ENCODE measurements around the gene COL5A1.
A peak's percentile ranks its signal among the peaks of the same experiment; 100 is the strongest.
"Not testable (repeated sequence)": the region's sequence is repeated elsewhere in the genome, so short reads cannot be mapped to it uniquely, and the experiment has no call there.

COL5A1 gene

GRCh38 chr9:134662143-134662876 is 20.7 kb downstream of the COL5A1 start:
- no peak for TF ChIP-seq JUND (IDR thresholded peaks at IDR 0.05; ENCODE audit: low read depth)
- peak in 1 of 2 experiments; percentile 54 for DNase-seq (ENCODE audit: low read depth in 1 of 2, low spot score in 1 of 2)
- in situ Hi-C loops (cut with HindIII; ENCODE audit: low pct_unique_long_range_greater_than_20kb, low sequenced_read_pairs), result no loop called here

- no peak for TF ChIP-seq JUND (IDR thresholded peaks at IDR 0.05; ENCODE audit: low read depth)
- in situ Hi-C loops (cut with HindIII; ENCODE audit: low pct_unique_long_range_greater_than_20kb, low sequenced_read_pairs), result no loop called here
- no peak for DNase-seq (ENCODE audit: low read depth in 1 of 2, low spot score in 1 of 2)
These were observed 21.5 kb downstream of the COL5A1 start for GRCh38 chr9:134663084-134663483.

- no peak for DNase-seq (ENCODE audit: low read depth in 1 of 2, low spot score in 1 of 2)
- TF ChIP-seq JUND (IDR thresholded peaks at IDR 0.05; ENCODE audit: low read depth), result no peak
- in situ Hi-C loops (cut with HindIII; ENCODE audit: low pct_unique_long_range_greater_than_20kb, low sequenced_read_pairs), result no loop called here
These were observed 22.3 kb downstream of the COL5A1 start for GRCh38 chr9:134663753-134664415.

- DNase-seq (ENCODE audit: low read depth in 1 of 2, low spot score in 1 of 2), result no peak
- no peak for TF ChIP-seq JUND (IDR thresholded peaks at IDR 0.05; ENCODE audit: low read depth)
- in situ Hi-C loops (cut with HindIII; ENCODE audit: low pct_unique_long_range_greater_than_20kb, low sequenced_read_pairs), result no loop called here
These were observed 22.8 kb downstream of the COL5A1 start for GRCh38 chr9:134664446-134664845.

GRCh38 chr9:134666208-134666607 is 24.6 kb downstream of the COL5A1 start:
- no peak for TF ChIP-seq JUND (IDR thresholded peaks at IDR 0.05; ENCODE audit: low read depth)
- DNase-seq (ENCODE audit: low read depth in 1 of 2, low spot score in 1 of 2), result no peak
- in situ Hi-C loops (cut with HindIII; ENCODE audit: low pct_unique_long_range_greater_than_20kb, low sequenced_read_pairs), result no loop called here

GRCh38 chr9:134666831-134667230 is 25.2 kb downstream of the COL5A1 start:
- in situ Hi-C loops (cut with HindIII; ENCODE audit: low pct_unique_long_range_greater_than_20kb, low sequenced_read_pairs), result no loop called here
- no peak for TF ChIP-seq JUND (IDR thresholded peaks at IDR 0.05; ENCODE audit: low read depth)
- no peak for DNase-seq (ENCODE audit: low read depth in 1 of 2, low spot score in 1 of 2)

GRCh38 chr9:134668977-134669376 is 27.4 kb downstream of the COL5A1 start:
- in situ Hi-C loops (cut with HindIII; ENCODE audit: low pct_unique_long_range_greater_than_20kb, low sequenced_read_pairs); DNase-seq (ENCODE audit: low read depth in 1 of 2, low spot score in 1 of 2): not testable (repeated sequence)

- in situ Hi-C loops (cut with HindIII; ENCODE audit: low pct_unique_long_range_greater_than_20kb, low sequenced_read_pairs), result no loop called here
These were observed 27.9 kb downstream of the COL5A1 start for GRCh38 chr9:134669399-134669955.

GRCh38 chr9:134670042-134670525 is 28.5 kb downstream of the COL5A1 start:
- in situ Hi-C loops (cut with HindIII; ENCODE audit: low pct_unique_long_range_greater_than_20kb, low sequenced_read_pairs), result no loop called here
- peak in 1 of 2 experiments; percentile 55 for DNase-seq (ENCODE audit: low read depth in 1 of 2, low spot score in 1 of 2)
- TF ChIP-seq JUND (IDR thresholded peaks at IDR 0.05; ENCODE audit: low read depth), result peak; percentile 60; the same call in 1 of the 2 replicates

More at GRCh38 chr9:134669399-134669955, 27.9 kb downstream of the COL5A1 start:
- no peak for TF ChIP-seq JUND (IDR thresholded peaks at IDR 0.05; ENCODE audit: low read depth)
- DNase-seq (ENCODE audit: low read depth in 1 of 2, low spot score in 1 of 2), result no peak

GRCh38 chr9:134670851-134671281 is 29.3 kb downstream of the COL5A1 start:
- no peak for DNase-seq (ENCODE audit: low read depth in 1 of 2, low spot score in 1 of 2)
- in situ Hi-C loops (cut with HindIII; ENCODE audit: low pct_unique_long_range_greater_than_20kb, low sequenced_read_pairs), result no loop called here
- TF ChIP-seq JUND (IDR thresholded peaks at IDR 0.05; ENCODE audit: low read depth), result no peak

- in situ Hi-C loops (cut with HindIII; ENCODE audit: low pct_unique_long_range_greater_than_20kb, low sequenced_read_pairs), result no loop called here
- DNase-seq (ENCODE audit: low read depth in 1 of 2, low spot score in 1 of 2), result no peak
These were observed 29.9 kb downstream of the COL5A1 start for GRCh38 chr9:134671341-134672113.

GRCh38 chr9:134676361-134676760 is 34.8 kb downstream of the COL5A1 start:
- in situ Hi-C loops (cut with HindIII; ENCODE audit: low pct_unique_long_range_greater_than_20kb, low sequenced_read_pairs), result no loop called here

More at GRCh38 chr9:134671341-134672113, 29.9 kb downstream of the COL5A1 start:
- TF ChIP-seq JUND (IDR thresholded peaks at IDR 0.05; ENCODE audit: low read depth), result no peak

More at GRCh38 chr9:134676361-134676760, 34.8 kb downstream of the COL5A1 start:
- TF ChIP-seq JUND (IDR thresholded peaks at IDR 0.05; ENCODE audit: low read depth), result no peak
- DNase-seq (ENCODE audit: low read depth in 1 of 2, low spot score in 1 of 2), result peak in 1 of 2 experiments; percentile 46

Measured in T47D (cell line).